Measurements from ENCODE around the gene TBC1D1.

TBC1D1 gene

GRCh38 chr4:38169524-38169923 is 278.6 kb downstream of the TBC1D1 start:
- no peak for DNase-seq (ENCODE audit: low read depth in 2 of 2)

GRCh38 chr4:38170338-38171169 is 279.7 kb downstream of the TBC1D1 start:
- no peak for DNase-seq (ENCODE audit: low read depth in 2 of 2)

- DNase-seq (ENCODE audit: low read depth in 2 of 2) = no peak
Measured at GRCh38 chr4:38172078-38172477, 281.2 kb downstream of the TBC1D1 start.

- no peak for DNase-seq (ENCODE audit: low read depth in 2 of 2)
Measured at GRCh38 chr4:38173935-38174518, 283.1 kb downstream of the TBC1D1 start.

- no peak for DNase-seq (ENCODE audit: low read depth in 2 of 2)
Measured at GRCh38 chr4:38174801-38175200, 283.9 kb downstream of the TBC1D1 start.

GRCh38 chr4:38176165-38176564 is 285.3 kb downstream of the TBC1D1 start:
- DNase-seq (ENCODE audit: low read depth in 2 of 2) = no peak

- no peak for DNase-seq (ENCODE audit: low read depth in 2 of 2)
Measured at GRCh38 chr4:38177035-38177546, 286.2 kb downstream of the TBC1D1 start.

GRCh38 chr4:38177641-38178391 is 286.9 kb downstream of the TBC1D1 start:
- no peak for DNase-seq (ENCODE audit: low read depth in 2 of 2)

GRCh38 chr4:38178392-38178995 is 287.6 kb downstream of the TBC1D1 start:
- no peak for DNase-seq (ENCODE audit: low read depth in 2 of 2)

GRCh38 chr4:38179690-38180377 is 288.9 kb downstream of the TBC1D1 start:
- peak in 1 of 2 experiments; percentile 58 for DNase-seq (ENCODE audit: low read depth in 2 of 2)

- DNase-seq (ENCODE audit: low read depth in 2 of 2) = no peak
Measured at GRCh38 chr4:38180456-38180855, 289.6 kb downstream of the TBC1D1 start.

GRCh38 chr4:38181286-38181685 is 290.4 kb downstream of the TBC1D1 start:
- no peak for DNase-seq (ENCODE audit: low read depth in 2 of 2)

- DNase-seq (ENCODE audit: low read depth in 2 of 2) = no peak
Measured at GRCh38 chr4:38182334-38182998, 291.6 kb downstream of the TBC1D1 start.

GRCh38 chr4:38184404-38184803 is 293.5 kb downstream of the TBC1D1 start:
- DNase-seq (ENCODE audit: low read depth in 2 of 2) = no peak

- no peak for DNase-seq (ENCODE audit: low read depth in 2 of 2)
Measured at GRCh38 chr4:38185406-38186144, 294.7 kb downstream of the TBC1D1 start.

GRCh38 chr4:38188136-38188535 is 297.3 kb downstream of the TBC1D1 start:
- DNase-seq (ENCODE audit: low read depth in 2 of 2) = no peak

GRCh38 chr4:38188631-38189101 is 297.8 kb downstream of the TBC1D1 start:
- DNase-seq (ENCODE audit: low read depth in 2 of 2) = no peak

Data from fibroblast of skin of left quadriceps (primary cell).